H1 (cell line): Measurements from ENCODE around the gene ADARB2.

ENCODE experiments used
- ASH2L ChIP-seq: fragments of 200-600, 300-600 bp; sonication (generic); IDR thresholded peaks from one replicate; pipeline ENCODE4 v1.7.1; 2017; ENCODE audit warnings: low read length
- ATF3 ChIP-seq: IDR thresholded peaks from 2 replicates; pipeline ENCODE4 v1.6.1; 2011; ENCODE audit warnings: low read depth, mild to moderate bottlenecking, low read length; ENCODE audit not compliant: insufficient read depth
- BRCA1 ChIP-seq: IDR thresholded peaks from 2 replicates; pipeline ENCODE4 v1.6.1; 2012; ENCODE audit warnings: low read depth, low read length, improper control_type of control experiment
- CBX5 ChIP-seq: fragments of 300-800, 300-1000 bp; sonication (generic); IDR thresholded peaks from 2 replicates; pipeline ENCODE4 v1.7.1; 2016; ENCODE audit warnings: antibody characterized with exemption, low read length, low read depth
- CEBPB ChIP-seq: IDR thresholded peaks from 2 replicates; pipeline ENCODE4 v1.6.1; 2012; ENCODE audit warnings: low read depth, low read length
- EZH2 ChIP-seq: fragments of 200-600 bp; sonication (generic); IDR thresholded peaks from 2 replicates; pipeline ENCODE4 v1.7.1; 2012; ENCODE audit warnings: low read depth, mild to moderate bottlenecking, moderate library complexity, low read length, inconsistent platforms; ENCODE audit not compliant: severe bottlenecking
- GABPA ChIP-seq: IDR thresholded peaks from 2 replicates; pipeline ENCODE4 v1.6.1; 2011; ENCODE audit warnings: mild to moderate bottlenecking, low read length, moderate library complexity, borderline replicate concordance; ENCODE audit not compliant: insufficient read depth
- MAFK ChIP-seq: IDR thresholded peaks from 2 replicates; pipeline ENCODE4 v1.6.1; 2012; ENCODE audit warnings: low read depth, mild to moderate bottlenecking, improper control_type of control experiment, low read length
- POLR2A ChIP-seq, 2 experiments: IDR thresholded peaks; 1 replicate in 1 of 2; 2 replicates in 1 of 2; pipeline ENCODE4 v1.6.1; 2011; ENCODE audit warnings: low read depth in 2 of 2, low read length in 2 of 2, mild to moderate bottlenecking in 2 of 2; ENCODE audit errors: control extremely low read depth in 1 of 2
- RBBP5 ChIP-seq: IDR thresholded peaks from 2 replicates; pipeline ENCODE4 v1.7.1; 2012; ENCODE audit warnings: low read depth, mild to moderate bottlenecking, inconsistent platforms, low read length, moderate library complexity, borderline replicate concordance
- SIN3A ChIP-seq, 2 experiments: IDR thresholded peaks in 1 of 2; conservative IDR thresholded peaks in 1 of 2; 2 replicates each; pipeline ENCODE4 v1.6.1; 2011 to 2012; ENCODE audit warnings: low read length in 2 of 2, improper control_type of control experiment in 1 of 2, low read depth in 1 of 2, mild to moderate bottlenecking in 1 of 2
- TAF1 ChIP-seq: IDR thresholded peaks from 2 replicates; pipeline ENCODE4 v1.6.1; 2011; ENCODE audit warnings: mild to moderate bottlenecking, low read depth, low read length
- USF2 ChIP-seq: IDR thresholded peaks from 2 replicates; pipeline ENCODE4 v1.6.1; 2011; ENCODE audit warnings: low read length, improper control_type of control experiment
- TF ChIP-seq, protein P1 (sequence below), 3 experiments: IDR thresholded peaks; 1 replicate in 2 of 3; 2 replicates in 1 of 3; pipeline versions ENCODE4 v1.5.1 to v1.6.1; 2011; ENCODE audit warnings: low read length in 3 of 3, mild to moderate bottlenecking in 3 of 3, inconsistent platforms in 2 of 3, low read depth in 1 of 3, moderate library complexity in 1 of 3; ENCODE audit not compliant: insufficient read depth in 1 of 3; ENCODE audit errors: control extremely low read depth in 1 of 3

DNA sequence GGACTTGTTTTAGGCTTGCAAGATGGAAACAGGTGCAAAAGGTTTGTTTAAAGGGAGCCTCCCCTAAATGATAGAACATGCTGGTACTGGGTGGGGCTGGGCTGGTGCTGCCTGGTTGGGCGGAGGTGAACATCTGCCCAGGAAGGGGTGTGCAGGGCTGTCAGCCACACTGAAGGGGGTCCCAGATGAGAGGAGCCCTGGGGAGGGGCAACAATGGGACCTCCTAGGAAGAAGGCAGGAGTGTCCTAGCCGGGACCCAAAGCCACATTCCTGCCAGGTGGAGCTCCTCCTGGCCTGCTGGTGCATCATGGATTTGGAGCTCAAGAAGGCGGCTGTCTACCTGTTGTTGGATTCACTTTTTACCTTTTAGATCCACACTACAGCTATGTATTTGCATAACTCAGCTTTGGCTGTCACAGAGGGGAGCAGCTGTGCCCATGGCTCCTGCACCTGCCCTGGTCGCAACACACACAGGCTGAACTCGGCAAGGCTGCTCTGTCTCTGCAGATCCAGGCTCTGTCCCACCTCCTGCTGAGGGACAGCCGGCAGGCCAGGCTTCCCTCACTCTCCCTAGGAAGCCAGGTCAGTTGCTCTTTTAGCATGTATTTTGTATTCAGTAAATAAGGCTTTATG, 59.9 kb downstream of the ADARB2 start:
- TF ChIP-seq CBX5, result no peak
- TF ChIP-seq, protein P1, sequence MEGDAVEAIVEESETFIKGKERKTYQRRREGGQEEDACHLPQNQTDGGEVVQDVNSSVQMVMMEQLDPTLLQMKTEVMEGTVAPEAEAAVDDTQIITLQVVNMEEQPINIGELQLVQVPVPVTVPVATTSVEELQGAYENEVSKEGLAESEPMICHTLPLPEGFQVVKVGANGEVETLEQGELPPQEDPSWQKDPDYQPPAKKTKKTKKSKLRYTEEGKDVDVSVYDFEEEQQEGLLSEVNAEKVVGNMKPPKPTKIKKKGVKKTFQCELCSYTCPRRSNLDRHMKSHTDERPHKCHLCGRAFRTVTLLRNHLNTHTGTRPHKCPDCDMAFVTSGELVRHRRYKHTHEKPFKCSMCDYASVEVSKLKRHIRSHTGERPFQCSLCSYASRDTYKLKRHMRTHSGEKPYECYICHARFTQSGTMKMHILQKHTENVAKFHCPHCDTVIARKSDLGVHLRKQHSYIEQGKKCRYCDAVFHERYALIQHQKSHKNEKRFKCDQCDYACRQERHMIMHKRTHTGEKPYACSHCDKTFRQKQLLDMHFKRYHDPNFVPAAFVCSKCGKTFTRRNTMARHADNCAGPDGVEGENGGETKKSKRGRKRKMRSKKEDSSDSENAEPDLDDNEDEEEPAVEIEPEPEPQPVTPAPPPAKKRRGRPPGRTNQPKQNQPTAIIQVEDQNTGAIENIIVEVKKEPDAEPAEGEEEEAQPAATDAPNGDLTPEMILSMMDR (IDR thresholded peaks at IDR 0.05; ENCODE audit: control extremely low read depth in 1 of 3, insufficient read depth in 1 of 3, low read depth in 1 of 3, low read length in 3 of 3), result no peak
- no peak for TF ChIP-seq EZH2
- no peak for TF ChIP-seq RBBP5
- no peak for TF ChIP-seq ATF3
- TF ChIP-seq POLR2A (IDR thresholded peaks at IDR 0.05; ENCODE audit: control extremely low read depth in 1 of 2, low read depth in 2 of 2, low read length in 2 of 2), result no peak
- TF ChIP-seq CEBPB, result no peak
- TF ChIP-seq ASH2L, result no peak
- TF ChIP-seq MAFK, result no peak
- TF ChIP-seq GABPA, result no peak
- no peak for TF ChIP-seq TAF1
- TF ChIP-seq BRCA1, result no peak
- TF ChIP-seq USF2, result no peak
- no peak for TF ChIP-seq SIN3A (conservative IDR thresholded peaks at IDR 0.05 in 1 of 2, IDR thresholded peaks at IDR 0.05 in 1 of 2; ENCODE audit: low read depth in 1 of 2, low read length in 2 of 2)
